HepG2 (cell line): Measurements from ENCODE around the gene FAM219A. TPM values are rescaled to one million over a fixed set of nuclear protein-coding genes. Genes with fewer than 3 reads are reported as not detected.

Experiments
- CENPBD1 ChIP-seq: sonication (generic); formaldehyde crosslinking; IDR thresholded peaks from 2 replicates; pipeline ENCODE4 v1.8.0; 2022; ENCODE audit warnings: missing genetic modification reagents, low read depth, mild to moderate bottlenecking, borderline replicate concordance
- EP300 ChIP-seq, 3 experiments: sonication (generic) in 1 of 3; formaldehyde crosslinking in 1 of 3; IDR thresholded peaks; 2 replicates each; pipeline versions ENCODE4 v1.5.1 to v1.6.1; 2011 to 2020; ENCODE audit warnings: low read depth in 2 of 3, low read length in 2 of 3, borderline replicate concordance in 1 of 3, improper control_type of control experiment in 1 of 3, mild to moderate bottlenecking in 1 of 3, missing genetic modification reagents in 1 of 3, moderate library complexity in 1 of 3
- FOXK2 ChIP-seq: fragments of 450-650 bp; IDR thresholded peaks from 2 replicates; pipeline ENCODE4 v1.6.1; 2016
- GFI1 ChIP-seq: sonication (generic); formaldehyde crosslinking; IDR thresholded peaks from 2 replicates; pipeline ENCODE4 v1.5.0; 2020; ENCODE audit warnings: missing genetic modification reagents, mild to moderate bottlenecking, borderline replicate concordance
- HNRNPLL ChIP-seq: fragments of 200-400 bp; formaldehyde crosslinking; IDR thresholded peaks from 2 replicates; pipeline ENCODE4 v1.6.1; 2017; ENCODE audit warnings: mild to moderate bottlenecking, low read depth, low read length; ENCODE audit not compliant: poor library complexity, severe bottlenecking
- SALL1 ChIP-seq: sonication (generic); formaldehyde crosslinking; IDR thresholded peaks from 2 replicates; pipeline ENCODE4 v1.8.0; 2022; ENCODE audit warnings: mild to moderate bottlenecking, missing genetic modification reagents
- ZFYVE20 ChIP-seq: sonication (generic); formaldehyde crosslinking; IDR thresholded peaks from 2 replicates; pipeline ENCODE4 v1.8.0; 2023; ENCODE audit warnings: low read depth, mild to moderate bottlenecking, moderate library complexity, missing genetic modification reagents, borderline replicate concordance
- ZNF12 ChIP-seq: sonication (generic); formaldehyde crosslinking; IDR thresholded peaks from 2 replicates; pipeline ENCODE4 v1.5.0; 2020; ENCODE audit warnings: missing genetic modification reagents
- ZNF230 ChIP-seq: sonication (generic); formaldehyde crosslinking; IDR thresholded peaks from 2 replicates; pipeline ENCODE4 v1.4.0; 2020; ENCODE audit warnings: mild to moderate bottlenecking, missing genetic modification reagents
- ZNF260 ChIP-seq: sonication (generic); formaldehyde crosslinking; IDR thresholded peaks from 2 replicates; pipeline ENCODE4 v1.4.0; 2020; ENCODE audit warnings: missing genetic modification reagents, low read depth, mild to moderate bottlenecking, borderline replicate concordance
- ZNF337 ChIP-seq: sonication (generic); formaldehyde crosslinking; IDR thresholded peaks from 2 replicates; pipeline ENCODE4 v1.5.1; 2020; ENCODE audit warnings: missing genetic modification reagents, low read depth, mild to moderate bottlenecking, borderline replicate concordance
- ZNF468 ChIP-seq: sonication (generic); formaldehyde crosslinking; IDR thresholded peaks from 2 replicates; pipeline ENCODE4 v1.8.0; 2022; ENCODE audit warnings: mild to moderate bottlenecking, moderate library complexity, missing genetic modification reagents
- ZNF543 ChIP-seq: sonication (generic); formaldehyde crosslinking; IDR thresholded peaks from 2 replicates; pipeline ENCODE4 v1.4.0; 2020; ENCODE audit warnings: mild to moderate bottlenecking, missing genetic modification reagents
- ZNF629 ChIP-seq: sonication (generic); formaldehyde crosslinking; conservative IDR thresholded peaks from 2 replicates; pipeline ENCODE4 v1.5.0; 2020; ENCODE audit warnings: missing genetic modification reagents
- ZNF83 ChIP-seq: sonication (generic); formaldehyde crosslinking; IDR thresholded peaks from 2 replicates; pipeline ENCODE4 v1.4.0; 2020; ENCODE audit warnings: missing genetic modification reagents, mild to moderate bottlenecking, borderline replicate concordance
- polyA plus RNA-seq, 8 experiments: library from polyadenylated mRNA; depleted of rRNA in 3 of 8; stranded (reverse) in 7 of 8; unstranded in 1 of 8; fragments of >200 nt; fragmentation: Illumina TruSeq in 4 of 8; extraction: Trizol in 4 of 8; gene quantifications; 2 replicates each; pipeline versions ENCODE4 v1.2.1 to v1.2.3, GENCODE V29; 2011 to 2016; ENCODE audit warnings: low read depth in 4 of 8, missing spikeins in 1 of 8, mixed read lengths in 1 of 8; ENCODE audit not compliant: insufficient read depth in 1 of 8
- total RNA-seq, 5 experiments: library from RNA; depleted of rRNA; stranded (reverse); fragments of >200 nt; fragmentation: Illumina TruSeq; extraction: Trizol; gene quantifications; 2 replicates each; pipeline ENCODE4 v1.2.3, GENCODE V29; 2016; ENCODE audit warnings: low read depth in 1 of 5
- TF ChIP-seq, protein P1 (sequence below): sonication (generic); formaldehyde crosslinking; IDR thresholded peaks from 2 replicates; pipeline ENCODE4 v1.8.0; 2022; ENCODE audit warnings: mild to moderate bottlenecking, missing genetic modification reagents, moderate library complexity
- TF ChIP-seq, protein P2 (sequence below): sonication (generic); formaldehyde crosslinking; IDR thresholded peaks from 2 replicates; pipeline ENCODE4 v1.5.1; 2020; ENCODE audit warnings: missing genetic modification reagents, mild to moderate bottlenecking, borderline replicate concordance
- TF ChIP-seq, protein P3 (sequence below): sonication (generic); formaldehyde crosslinking; IDR thresholded peaks from 2 replicates; pipeline ENCODE4 v1.4.0; 2020; ENCODE audit warnings: missing genetic modification reagents, borderline replicate concordance
- TF ChIP-seq, protein P4 (sequence below): sonication (generic); formaldehyde crosslinking; IDR thresholded peaks from 2 replicates; pipeline ENCODE4 v1.5.1; 2020; ENCODE audit warnings: mild to moderate bottlenecking, missing genetic modification reagents, borderline replicate concordance

Gene FAM219A
- total and polyA plus RNA-seq, 2 of the 13 experiments (the other 11 are each of a cell fraction or from before 2014, with no cell fraction given), result 3.9 to 6.4 TPM

- TF ChIP-seq HNRNPLL, result no peak
- no peak for TF ChIP-seq ZNF260 (CRISPR knock-in tag)
- TF ChIP-seq, protein P1, sequence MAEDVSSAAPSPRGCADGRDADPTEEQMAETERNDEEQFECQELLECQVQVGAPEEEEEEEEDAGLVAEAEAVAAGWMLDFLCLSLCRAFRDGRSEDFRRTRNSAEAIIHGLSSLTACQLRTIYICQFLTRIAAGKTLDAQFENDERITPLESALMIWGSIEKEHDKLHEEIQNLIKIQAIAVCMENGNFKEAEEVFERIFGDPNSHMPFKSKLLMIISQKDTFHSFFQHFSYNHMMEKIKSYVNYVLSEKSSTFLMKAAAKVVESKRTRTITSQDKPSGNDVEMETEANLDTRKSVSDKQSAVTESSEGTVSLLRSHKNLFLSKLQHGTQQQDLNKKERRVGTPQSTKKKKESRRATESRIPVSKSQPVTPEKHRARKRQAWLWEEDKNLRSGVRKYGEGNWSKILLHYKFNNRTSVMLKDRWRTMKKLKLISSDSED (CRISPR knock-in tag), result no peak
- TF ChIP-seq CENPBD1 (CRISPR knock-in tag), result no peak
- no peak for TF ChIP-seq ZNF543 (CRISPR knock-in tag)
- TF ChIP-seq SALL1 (CRISPR knock-in tag), result peak; percentile 91
- TF ChIP-seq, protein P2, sequence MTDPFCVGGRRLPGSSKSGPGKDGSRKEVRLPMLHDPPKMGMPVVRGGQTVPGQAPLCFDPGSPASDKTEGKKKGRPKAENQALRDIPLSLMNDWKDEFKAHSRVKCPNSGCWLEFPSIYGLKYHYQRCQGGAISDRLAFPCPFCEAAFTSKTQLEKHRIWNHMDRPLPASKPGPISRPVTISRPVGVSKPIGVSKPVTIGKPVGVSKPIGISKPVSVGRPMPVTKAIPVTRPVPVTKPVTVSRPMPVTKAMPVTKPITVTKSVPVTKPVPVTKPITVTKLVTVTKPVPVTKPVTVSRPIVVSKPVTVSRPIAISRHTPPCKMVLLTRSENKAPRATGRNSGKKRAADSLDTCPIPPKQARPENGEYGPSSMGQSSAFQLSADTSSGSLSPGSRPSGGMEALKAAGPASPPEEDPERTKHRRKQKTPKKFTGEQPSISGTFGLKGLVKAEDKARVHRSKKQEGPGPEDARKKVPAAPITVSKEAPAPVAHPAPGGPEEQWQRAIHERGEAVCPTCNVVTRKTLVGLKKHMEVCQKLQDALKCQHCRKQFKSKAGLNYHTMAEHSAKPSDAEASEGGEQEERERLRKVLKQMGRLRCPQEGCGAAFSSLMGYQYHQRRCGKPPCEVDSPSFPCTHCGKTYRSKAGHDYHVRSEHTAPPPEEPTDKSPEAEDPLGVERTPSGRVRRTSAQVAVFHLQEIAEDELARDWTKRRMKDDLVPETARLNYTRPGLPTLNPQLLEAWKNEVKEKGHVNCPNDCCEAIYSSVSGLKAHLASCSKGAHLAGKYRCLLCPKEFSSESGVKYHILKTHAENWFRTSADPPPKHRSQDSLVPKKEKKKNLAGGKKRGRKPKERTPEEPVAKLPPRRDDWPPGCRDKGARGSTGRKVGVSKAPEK (CRISPR knock-in tag), result no peak
- no peak for TF ChIP-seq ZNF83 (CRISPR knock-in tag)
- no peak for TF ChIP-seq ZFYVE20 (CRISPR knock-in tag)
- peak; percentile 64; the same call in 1 of the 2 replicates for TF ChIP-seq ZNF12
- TF ChIP-seq FOXK2, result peak; percentile 61; the same call in 1 of the 2 replicates
- TF ChIP-seq, protein P3, sequence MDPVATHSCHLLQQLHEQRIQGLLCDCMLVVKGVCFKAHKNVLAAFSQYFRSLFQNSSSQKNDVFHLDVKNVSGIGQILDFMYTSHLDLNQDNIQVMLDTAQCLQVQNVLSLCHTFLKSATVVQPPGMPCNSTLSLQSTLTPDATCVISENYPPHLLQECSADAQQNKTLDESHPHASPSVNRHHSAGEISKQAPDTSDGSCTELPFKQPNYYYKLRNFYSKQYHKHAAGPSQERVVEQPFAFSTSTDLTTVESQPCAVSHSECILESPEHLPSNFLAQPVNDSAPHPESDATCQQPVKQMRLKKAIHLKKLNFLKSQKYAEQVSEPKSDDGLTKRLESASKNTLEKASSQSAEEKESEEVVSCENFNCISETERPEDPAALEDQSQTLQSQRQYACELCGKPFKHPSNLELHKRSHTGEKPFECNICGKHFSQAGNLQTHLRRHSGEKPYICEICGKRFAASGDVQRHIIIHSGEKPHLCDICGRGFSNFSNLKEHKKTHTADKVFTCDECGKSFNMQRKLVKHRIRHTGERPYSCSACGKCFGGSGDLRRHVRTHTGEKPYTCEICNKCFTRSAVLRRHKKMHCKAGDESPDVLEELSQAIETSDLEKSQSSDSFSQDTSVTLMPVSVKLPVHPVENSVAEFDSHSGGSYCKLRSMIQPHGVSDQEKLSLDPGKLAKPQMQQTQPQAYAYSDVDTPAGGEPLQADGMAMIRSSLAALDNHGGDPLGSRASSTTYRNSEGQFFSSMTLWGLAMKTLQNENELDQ (CRISPR knock-in tag), result 0 out of 2 replicates have a peak, but pooled peaks have one; percentile 41
- TF ChIP-seq ZNF468 (CRISPR knock-in tag), result no peak
- TF ChIP-seq ZNF629 (CRISPR knock-in tag), result no peak
- TF ChIP-seq, protein P4, sequence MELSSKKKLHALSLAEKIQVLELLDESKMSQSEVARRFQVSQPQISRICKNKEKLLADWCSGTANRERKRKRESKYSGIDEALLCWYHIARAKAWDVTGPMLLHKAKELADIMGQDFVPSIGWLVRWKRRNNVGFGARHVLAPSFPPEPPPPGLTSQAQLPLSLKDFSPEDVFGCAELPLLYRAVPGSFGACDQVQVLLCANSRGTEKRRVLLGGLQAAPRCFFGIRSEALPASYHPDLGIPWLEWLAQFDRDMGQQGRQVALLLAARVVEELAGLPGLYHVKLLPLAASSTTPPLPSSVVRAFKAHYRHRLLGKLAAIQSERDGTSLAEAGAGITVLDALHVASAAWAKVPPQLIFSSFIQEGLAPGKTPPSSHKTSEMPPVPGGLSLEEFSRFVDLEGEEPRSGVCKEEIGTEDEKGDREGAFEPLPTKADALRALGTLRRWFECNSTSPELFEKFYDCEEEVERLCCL (CRISPR knock-in tag), result no peak
- TF ChIP-seq GFI1, result no peak; the same call in 1 of the 2 replicates
- TF ChIP-seq ZNF230 (CRISPR knock-in tag), result no peak
- TF ChIP-seq EP300 (IDR thresholded peaks at IDR 0.05; ENCODE audit: low read depth in 2 of 2, low read length in 2 of 2), result peak in 1 of 2 experiments; percentile 52; a peak in 1 of 4 replicates
- peak; percentile 38; the same call in 1 of the 2 replicates for TF ChIP-seq EP300 (CRISPR knock-in tag; IDR thresholded peaks at IDR 0.05; ENCODE audit: borderline replicate concordance)
- peak; percentile 9; the same call in 1 of the 2 replicates for TF ChIP-seq ZNF337 (CRISPR knock-in tag)
These were observed 83.3 kb downstream of the FAM219A start (continued) for GRCh38 chr9:34374905-34375552.
